H9 (cell line): ENCODE results near the gene PRR20A. TPM values are rescaled to one million over a fixed set of nuclear protein-coding genes. Genes with fewer than 3 reads are reported as not detected.

ENCODE experiments used
- DNase-seq: peaks from one replicate; pipeline ENCODE4 v3.0.0-alpha.2; 2017
- H2AFZ ChIP-seq: one replicate; pipeline ENCODE4 v1.6.1; 2013; ENCODE audit warnings: mild to moderate bottlenecking, low read length, control low read depth, moderate library complexity
- H2AK5ac ChIP-seq: 2 replicates; pipeline ENCODE4 v1.6.1; 2013; ENCODE audit warnings: low read length, control low read depth, mixed read lengths; ENCODE audit not compliant: insufficient read length
- H2BK120ac ChIP-seq: one replicate; pipeline ENCODE4 v1.6.1; 2013; ENCODE audit warnings: low read depth, mild to moderate bottlenecking, low read length, control low read depth, inconsistent platforms; ENCODE audit not compliant: poor library complexity, severe bottlenecking
- H2BK12ac ChIP-seq: 2 replicates; pipeline ENCODE4 v1.6.1; 2013; ENCODE audit warnings: low read length, control low read depth, mixed read lengths, low read depth; ENCODE audit not compliant: insufficient read length
- H2BK15ac ChIP-seq: 2 replicates; pipeline ENCODE4 v1.6.1; 2013; ENCODE audit warnings: low read depth, low read length, control low read depth
- H2BK20ac ChIP-seq: one replicate; pipeline ENCODE4 v1.6.1; 2013; ENCODE audit warnings: low read depth, mild to moderate bottlenecking, low read length, control low read depth, inconsistent platforms; ENCODE audit not compliant: poor library complexity, severe bottlenecking
- H2BK5ac ChIP-seq: 2 replicates; pipeline ENCODE4 v1.6.1; 2013; ENCODE audit warnings: low read length, control low read depth, mixed read lengths; ENCODE audit not compliant: insufficient read length
- H3K14ac ChIP-seq: 2 replicates; pipeline ENCODE4 v1.6.1; 2013; ENCODE audit warnings: low read length, control low read depth; ENCODE audit not compliant: insufficient read depth
- H3K18ac ChIP-seq: 2 replicates; pipeline ENCODE4 v1.6.1; 2013; ENCODE audit warnings: low read depth, mild to moderate bottlenecking, mixed read lengths, low read length, control low read depth; ENCODE audit not compliant: insufficient read length
- H3K23ac ChIP-seq: 2 replicates; pipeline ENCODE4 v1.6.1; 2013; ENCODE audit warnings: low read length, control low read depth, mixed read lengths, low read depth; ENCODE audit not compliant: insufficient read length
- H3K23me2 ChIP-seq: 2 replicates; pipeline ENCODE4 v1.6.1; 2013; ENCODE audit warnings: low read depth, mild to moderate bottlenecking, mixed read lengths, low read length, control low read depth; ENCODE audit not compliant: insufficient read length, poor library complexity, severe bottlenecking
- H3K27ac ChIP-seq: 2 replicates; pipeline ENCODE4 v1.5.1; 2013; ENCODE audit warnings: low read length, control low read depth, mixed read lengths, low read depth; ENCODE audit not compliant: insufficient read length
- H3K27me3 ChIP-seq: 2 replicates; pipeline ENCODE4 v1.6.1; 2013; ENCODE audit warnings: low read length, control low read depth, inconsistent platforms; ENCODE audit not compliant: insufficient read depth
- H3K4ac ChIP-seq: 2 replicates; pipeline ENCODE4 v1.6.1; 2013; ENCODE audit warnings: low read depth, mild to moderate bottlenecking, control low read depth, inconsistent platforms, low read length, moderate library complexity
- H3K4me1 ChIP-seq: 2 replicates; pipeline ENCODE4 v1.6.1; 2013; ENCODE audit warnings: low read length, control low read depth, inconsistent platforms; ENCODE audit not compliant: insufficient read depth
- H3K4me2 ChIP-seq: 2 replicates; pipeline ENCODE4 v1.6.1; 2013; ENCODE audit warnings: low read length, control low read depth, mixed read lengths; ENCODE audit not compliant: insufficient read length, insufficient read depth
- H3K56ac ChIP-seq: 2 replicates; pipeline ENCODE4 v1.6.1; 2013; ENCODE audit warnings: low read depth, mild to moderate bottlenecking, mixed read lengths, low read length, control low read depth; ENCODE audit not compliant: insufficient read length
- H3K79me1 ChIP-seq: 2 replicates; pipeline ENCODE4 v1.6.1; 2013; ENCODE audit warnings: low read depth, mild to moderate bottlenecking, moderate library complexity, low read length, control low read depth, inconsistent platforms; ENCODE audit not compliant: insufficient read depth, poor library complexity, severe bottlenecking
- H3K79me2 ChIP-seq: 2 replicates; pipeline ENCODE4 v1.6.1; 2013; ENCODE audit warnings: low read length, control low read depth, inconsistent platforms; ENCODE audit not compliant: insufficient read depth
- H3K9ac ChIP-seq: 2 replicates; pipeline ENCODE4 v1.6.1; 2013; ENCODE audit warnings: low read length, control low read depth, mixed read lengths; ENCODE audit not compliant: insufficient read length; ENCODE audit errors: extremely low read depth
- H3K9me3 ChIP-seq: one replicate; pipeline ENCODE4 v1.6.1; 2013; ENCODE audit warnings: low read depth, low read length, inconsistent platforms; ENCODE audit not compliant: control insufficient read depth
- H3T11ph ChIP-seq: one replicate; pipeline ENCODE4 v1.6.1; 2013; ENCODE audit warnings: mild to moderate bottlenecking, low read length, control low read depth, inconsistent platforms
- H4K20me1 ChIP-seq: one replicate; pipeline ENCODE4 v1.6.1; 2013; ENCODE audit not compliant: control insufficient read depth, insufficient read length, insufficient read depth
- H4K5ac ChIP-seq: 2 replicates; pipeline ENCODE4 v1.6.1; 2013; ENCODE audit warnings: low read depth, mild to moderate bottlenecking, mixed read lengths, low read length, control low read depth; ENCODE audit not compliant: insufficient read length
- H4K8ac ChIP-seq: replicated peaks from 2 replicates; pipeline ENCODE4 v1.6.1; 2013; ENCODE audit warnings: low read length, control low read depth, mixed read lengths, low read depth; ENCODE audit not compliant: insufficient read length
- H4K91ac ChIP-seq: 2 replicates; pipeline ENCODE4 v1.6.1; 2013; ENCODE audit warnings: low read depth, mild to moderate bottlenecking, moderate library complexity, mixed read lengths, low read length, control low read depth; ENCODE audit not compliant: insufficient read length
- H3K27ac Mint-ChIP-seq, 3 experiments: 2 replicates in 2 of 3; 3 replicates in 1 of 3; pipeline ENCODE4 v1.8.0; 2020 to 2021; ENCODE audit warnings: mixed read lengths in 3 of 3, mild to moderate bottlenecking in 1 of 3, moderate library complexity in 1 of 3
- H3K27me3 Mint-ChIP-seq: 2 replicates; pipeline ENCODE4 v1.8.0; 2021; ENCODE audit warnings: low read depth, mild to moderate bottlenecking, moderate library complexity, mixed read lengths
- H3K36me3 Mint-ChIP-seq, 3 experiments: 2 replicates in 2 of 3; 3 replicates in 1 of 3; pipeline ENCODE4 v1.8.0; 2020 to 2021; ENCODE audit warnings: low read depth in 3 of 3, mixed read lengths in 3 of 3; ENCODE audit not compliant: insufficient read depth in 1 of 3
- H3K4me1 Mint-ChIP-seq, 2 experiments: 2 replicates each; pipeline ENCODE4 v1.8.0; 2020; ENCODE audit warnings: mixed read lengths in 2 of 2
- H3K4me3 Mint-ChIP-seq, 2 experiments: 2 replicates in 1 of 2; 3 replicates in 1 of 2; pipeline ENCODE4 v1.8.0; 2020 to 2021; ENCODE audit warnings: mild to moderate bottlenecking in 2 of 2, mixed read lengths in 2 of 2, moderate library complexity in 1 of 2
- H3K9me3 Mint-ChIP-seq, 2 experiments: 2 replicates in 1 of 2; 3 replicates in 1 of 2; pipeline ENCODE4 v1.8.0; 2020; ENCODE audit warnings: mild to moderate bottlenecking in 2 of 2, mixed read lengths in 2 of 2, moderate library complexity in 1 of 2
- CTCF ChIP-seq: fragments of 200-600 bp; sonication (generic); conservative IDR thresholded peaks from 3 replicates; pipeline ENCODE4 v1.8.0; 2021; ENCODE audit warnings: antibody characterized with exemption, mild to moderate bottlenecking
- WGBS: extraction: QIAGEN DNeasy Blood & Tissue Kit; methylation state at CpG from one replicate; pipeline ENCODE4 v1.1.7; 2013; ENCODE audit warnings: missing lambda C conversion rate, low lambda C conversion rate, mixed read lengths; ENCODE audit not compliant: insufficient read length; ENCODE audit errors: extremely low coverage; 5-methylcytosine and 5-hydroxymethylcytosine counted together
- total RNA-seq: library from RNA; stranded (reverse); gene quantifications from 2 replicates; pipeline ENCODE4 v1.2.1, GENCODE V29; 2021

The PRR20A gene
- total RNA-seq, 1 experiment from 2014 or later = not detected

GRCh38 chr13:57128909-57129308, 11.8 kb upstream of the PRR20A start:
- no peaks in the 10 kb centered on the region for H3K23me2 ChIP-seq
- no CpG with 5 or more reads among the region's 6 CpGs for WGBS
- Mint-ChIP-seq H3K36me3 (no peaks in the 10 kb centered on the region), H3K4me3 (no peak overlapping the region), H3K27me3 (no peaks in the 10 kb centered on the region), H3K4me1 (no peaks in the 10 kb centered on the region), H3K9me3 (no peaks in the 10 kb centered on the region; a peak in 1 of 5 replicates), H3K27ac (no peak overlapping the region)
- H2AFZ ChIP-seq = no peak overlapping the region
- no peaks in the 10 kb centered on the region for H3K79me1 ChIP-seq
- H3K56ac ChIP-seq = no peak overlapping the region
- peak; percentile 30; the same call in 2 of the 3 replicates for TF ChIP-seq CTCF
- no peaks in the 10 kb centered on the region for H3K9me3 ChIP-seq
- peak; percentile 50 for DNase-seq
- no peak overlapping the region for H3K23ac ChIP-seq
- no peak overlapping the region for H3K9ac ChIP-seq
- no peak overlapping the region for H2BK20ac ChIP-seq
- no peak overlapping the region for H3K4me2 ChIP-seq
- no peak overlapping the region for H3K27ac ChIP-seq
- H4K8ac ChIP-seq = no peak overlapping the region
- H2BK12ac ChIP-seq = no peak overlapping the region
- no peak overlapping the region for H4K5ac ChIP-seq
- H3K27me3 ChIP-seq = no peaks in the 10 kb centered on the region
- H3K4me1 ChIP-seq = no peaks in the 10 kb centered on the region
- no peak overlapping the region for H3K4ac ChIP-seq
- H2AK5ac ChIP-seq = no peak overlapping the region
- no peak overlapping the region for H2BK120ac ChIP-seq
- H3K18ac ChIP-seq = no peak overlapping the region
- no peak overlapping the region for H3K14ac ChIP-seq
- no peak overlapping the region for H2BK5ac ChIP-seq
- H4K20me1 ChIP-seq = no peaks in the 10 kb centered on the region
- no peak overlapping the region for H4K91ac ChIP-seq
- no peak overlapping the region for H3T11ph ChIP-seq
- H2BK15ac ChIP-seq = no peak overlapping the region
- no peaks in the 10 kb centered on the region for H3K79me2 ChIP-seq
